DND-41 (cell line): ENCODE measurements around the gene ADCK1.

ENCODE experiments used
- ATAC-seq: fragments of 200-7000 bp; cut with Tn5 transposase; 3 replicates; pipeline ENCODE4 v1.9.1; 2021; ENCODE audit warnings: low read depth; ENCODE audit not compliant: insufficient read depth
- DNase-seq: peaks from one replicate; pipeline ENCODE4 v3.0.0-alpha.2; 2020
- H2AFZ ChIP-seq: 2 replicates; pipeline ENCODE4 v1.6.0; 2012; ENCODE audit warnings: low read depth, low read length
- H3K27ac ChIP-seq: 2 replicates; pipeline ENCODE4 v1.5.1; 2012; ENCODE audit warnings: low read length, inconsistent platforms
- H3K27me3 ChIP-seq: fragments of 200-600 bp; sonication (generic); 2 replicates; pipeline ENCODE4 v1.6.0; 2012; ENCODE audit warnings: low read length, mild to moderate bottlenecking, inconsistent platforms; ENCODE audit not compliant: insufficient read depth, poor library complexity
- H3K36me3 ChIP-seq: 2 replicates; pipeline ENCODE4 v1.5.1; 2012; ENCODE audit warnings: low read length, inconsistent platforms; ENCODE audit not compliant: insufficient read depth
- H3K4me1 ChIP-seq: 2 replicates; pipeline ENCODE4 v1.5.1; 2012; ENCODE audit warnings: mild to moderate bottlenecking, low read length; ENCODE audit not compliant: insufficient read depth
- H3K4me2 ChIP-seq: 2 replicates; pipeline ENCODE4 v1.6.0; 2012; ENCODE audit warnings: mild to moderate bottlenecking, moderate library complexity, low read length, inconsistent platforms; ENCODE audit not compliant: insufficient read depth
- H3K4me3 ChIP-seq, 2 experiments: fragments of 200-600 bp in 1 of 2; shearing (Covaris generic) in 1 of 2; 2 replicates each; pipeline ENCODE4 v1.5.1; 2012 to 2016; ENCODE audit warnings: inconsistent platforms in 2 of 2, low read length in 2 of 2, mild to moderate bottlenecking in 2 of 2, low read depth in 1 of 2, moderate library complexity in 1 of 2
- H3K79me2 ChIP-seq: 2 replicates; pipeline ENCODE4 v1.6.0; 2012; ENCODE audit warnings: low read length, inconsistent platforms; ENCODE audit not compliant: insufficient read depth
- H3K9ac ChIP-seq: 2 replicates; pipeline ENCODE4 v1.6.0; 2012; ENCODE audit warnings: low read depth, mild to moderate bottlenecking, inconsistent platforms, low read length, moderate library complexity
- H3K9me3 ChIP-seq: 2 replicates; pipeline ENCODE4 v1.5.1; 2012; ENCODE audit warnings: low read length, moderate library complexity, mild to moderate bottlenecking, inconsistent platforms; ENCODE audit not compliant: insufficient read depth, severe bottlenecking
- H4K20me1 ChIP-seq: 2 replicates; pipeline ENCODE4 v1.6.0; 2012; ENCODE audit warnings: low read length; ENCODE audit not compliant: insufficient read depth
- CTCF ChIP-seq: IDR thresholded peaks from 2 replicates; pipeline ENCODE4 v1.5.1; 2012; ENCODE audit warnings: borderline replicate concordance, low read length, moderate library complexity, mild to moderate bottlenecking; ENCODE audit not compliant: poor library complexity, severe bottlenecking; ENCODE audit errors: extremely low read depth
- EZH2 ChIP-seq: IDR thresholded peaks from 3 replicates; pipeline ENCODE4 v1.6.1; 2012; ENCODE audit warnings: borderline replicate concordance, low read depth, mild to moderate bottlenecking, moderate library complexity, low read length, inconsistent platforms; ENCODE audit not compliant: severe bottlenecking

ADCK1 gene

GRCh38 chr14:77870646-77871045 lies 70.7 kb downstream of the ADCK1 start:
- no peaks in the 10 kb centered on the region for H3K27me3 ChIP-seq
- H3K4me2 ChIP-seq: no peak overlapping the region
- H4K20me1 ChIP-seq: no peaks in the 10 kb centered on the region
- H3K9ac ChIP-seq: no peak overlapping the region
- TF ChIP-seq EZH2: no peak
- DNase-seq (no peak), ATAC-seq (no peak)
- H3K4me1 ChIP-seq: peaks cover 12% of the 10 kb centered on the region
- no peaks in the 10 kb centered on the region for H3K36me3 ChIP-seq
- H2AFZ ChIP-seq: no peak overlapping the region
- no peak overlapping the region for H3K27ac ChIP-seq
- no peaks in the 10 kb centered on the region for H3K79me2 ChIP-seq
- peaks cover 3% of the 10 kb centered on the region for H3K9me3 ChIP-seq
- H3K4me3 ChIP-seq: no peak overlapping the region

GRCh38 chr14:77872152-77872551 lies 72.2 kb downstream of the ADCK1 start:
- no peak overlapping the region for H3K27ac ChIP-seq
- H3K27me3 ChIP-seq: no peaks in the 10 kb centered on the region
- ATAC-seq (no peak), DNase-seq (no peak)
- H3K9me3 ChIP-seq: peaks cover 3% of the 10 kb centered on the region
- TF ChIP-seq CTCF (no peak), EZH2 (no peak)
- no peaks in the 10 kb centered on the region for H3K79me2 ChIP-seq
- no peaks in the 10 kb centered on the region for H4K20me1 ChIP-seq
- H3K4me2 ChIP-seq: no peak overlapping the region
- H3K4me3 ChIP-seq: no peak overlapping the region
- peaks cover 12% of the 10 kb centered on the region for H3K4me1 ChIP-seq
- no peak overlapping the region for H3K9ac ChIP-seq
- H3K36me3 ChIP-seq: no peaks in the 10 kb centered on the region
- H2AFZ ChIP-seq: no peak overlapping the region

- H3K9me3 ChIP-seq: peaks cover 3% of the 10 kb centered on the region
- no peaks in the 10 kb centered on the region for H4K20me1 ChIP-seq
- H3K9ac ChIP-seq: no peak overlapping the region
- no peak overlapping the region for H2AFZ ChIP-seq
- no peaks in the 10 kb centered on the region for H3K79me2 ChIP-seq
- peaks cover 12% of the 10 kb centered on the region for H3K4me1 ChIP-seq
- no peak for DNase-seq
- no peak for ATAC-seq
- no peak overlapping the region for H3K4me2 ChIP-seq
- H3K36me3 ChIP-seq: no peaks in the 10 kb centered on the region
- no peak overlapping the region for H3K27ac ChIP-seq
- no peak overlapping the region for H3K4me3 ChIP-seq
- TF ChIP-seq EZH2 (no peak), CTCF (no peak)
- no peaks in the 10 kb centered on the region for H3K27me3 ChIP-seq
Observed at GRCh38 chr14:77872983-77873382, 73.1 kb downstream of the ADCK1 start.

- no peak for DNase-seq
- Histone ChIP-seq H3K9me3 (no peaks in the 10 kb centered on the region), H3K4me1 (no peaks in the 10 kb centered on the region), H3K36me3 (no peaks in the 10 kb centered on the region), H4K20me1 (no peaks in the 10 kb centered on the region), H2AFZ (no peak overlapping the region), H3K4me2 (no peak overlapping the region), H3K27ac (no peak overlapping the region), H3K79me2 (no peaks in the 10 kb centered on the region), H3K9ac (no peak overlapping the region), H3K27me3 (no peaks in the 10 kb centered on the region), H3K4me3 (no peak overlapping the region)
- TF ChIP-seq CTCF: no peak
- no peak for TF ChIP-seq EZH2
- ATAC-seq: no peak
Observed at GRCh38 chr14:77878783-77879182, 78.9 kb downstream of the ADCK1 start.
